Measurements from ENCODE around the gene HEG1. TPM values are rescaled to one million over a fixed set of nuclear protein-coding genes. Genes with fewer than 3 reads are reported as not detected.
A peak's percentile ranks its signal among the peaks of the same experiment; 100 is the strongest.

Gene HEG1
- total RNA-seq, 1 donor from 2014 or later = 153 TPM

GRCh38 chr3:124986192-124987143 is 69.3 kb downstream of the HEG1 start:
- peaks cover 0 to 5% of the 10 kb centered on the region in 2 donors for H3K4me1 ChIP-seq
- TF ChIP-seq, protein P1, sequence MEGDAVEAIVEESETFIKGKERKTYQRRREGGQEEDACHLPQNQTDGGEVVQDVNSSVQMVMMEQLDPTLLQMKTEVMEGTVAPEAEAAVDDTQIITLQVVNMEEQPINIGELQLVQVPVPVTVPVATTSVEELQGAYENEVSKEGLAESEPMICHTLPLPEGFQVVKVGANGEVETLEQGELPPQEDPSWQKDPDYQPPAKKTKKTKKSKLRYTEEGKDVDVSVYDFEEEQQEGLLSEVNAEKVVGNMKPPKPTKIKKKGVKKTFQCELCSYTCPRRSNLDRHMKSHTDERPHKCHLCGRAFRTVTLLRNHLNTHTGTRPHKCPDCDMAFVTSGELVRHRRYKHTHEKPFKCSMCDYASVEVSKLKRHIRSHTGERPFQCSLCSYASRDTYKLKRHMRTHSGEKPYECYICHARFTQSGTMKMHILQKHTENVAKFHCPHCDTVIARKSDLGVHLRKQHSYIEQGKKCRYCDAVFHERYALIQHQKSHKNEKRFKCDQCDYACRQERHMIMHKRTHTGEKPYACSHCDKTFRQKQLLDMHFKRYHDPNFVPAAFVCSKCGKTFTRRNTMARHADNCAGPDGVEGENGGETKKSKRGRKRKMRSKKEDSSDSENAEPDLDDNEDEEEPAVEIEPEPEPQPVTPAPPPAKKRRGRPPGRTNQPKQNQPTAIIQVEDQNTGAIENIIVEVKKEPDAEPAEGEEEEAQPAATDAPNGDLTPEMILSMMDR (IDR thresholded peaks at IDR 0.05) = peak in 1 of 3 experiments; percentile 33
- H3K36me3 ChIP-seq = peaks cover 30 to 57% of the 10 kb centered on the region in 2 donors
- H3K4me3 ChIP-seq = no peak overlapping the region
- H3K27ac ChIP-seq = peak overlapping the region; percentile 19 to 55
- intact Hi-C loops (cut with DNase I) = no loop called here
- no peak for DNase-seq (ENCODE audit: low spot score in 2 of 2)
- no peaks in the 10 kb centered on the region for H3K9me3 ChIP-seq
- H3K27me3 ChIP-seq = no peaks in the 10 kb centered on the region

GRCh38 chr3:124985349-124985748 is 70.4 kb downstream of the HEG1 start:
- intact Hi-C loops (cut with DNase I) = no loop called here
- no peak for DNase-seq (ENCODE audit: low spot score in 2 of 2)

DNA sequence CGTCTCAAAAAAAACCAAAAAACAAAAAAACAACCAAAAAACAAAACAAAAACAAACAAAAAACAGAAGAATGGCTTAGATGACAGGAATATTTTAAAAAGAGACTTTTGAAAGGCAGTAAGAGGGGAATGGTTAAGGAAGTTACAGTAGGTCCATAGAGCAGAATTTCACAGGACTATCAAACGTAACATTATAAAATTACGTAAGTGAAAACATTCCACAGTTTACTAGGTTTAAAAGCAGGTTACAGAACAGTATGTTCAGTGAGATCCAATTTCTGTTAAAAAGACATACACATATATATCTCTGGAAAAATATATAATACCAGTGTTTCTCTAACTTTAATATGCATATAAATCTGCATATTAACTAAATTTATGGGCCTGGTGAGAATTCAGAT is 71.0 kb downstream of the HEG1 start:
- H3K36me3 ChIP-seq = peaks cover 20 to 51% of the 10 kb centered on the region in 2 donors
- TF ChIP-seq, protein P1 (IDR thresholded peaks at IDR 0.05) = no peak
- intact Hi-C loops (cut with DNase I) = no loop called here
- DNase-seq (ENCODE audit: low spot score in 2 of 2) = no peak
- H3K27me3 ChIP-seq = no peaks in the 10 kb centered on the region
- peaks cover 0 to 5% of the 10 kb centered on the region in 2 donors for H3K4me1 ChIP-seq
- peak overlapping the region in 1 of 2 donors; percentile 19 for H3K27ac ChIP-seq
- H3K4me3 ChIP-seq = no peak overlapping the region
- no peaks in the 10 kb centered on the region for H3K9me3 ChIP-seq

More at GRCh38 chr3:124985349-124985748, 70.4 kb downstream of the HEG1 start:
- Histone ChIP-seq H3K36me3 (peaks cover 25 to 51% of the 10 kb centered on the region in 2 donors), H3K4me3 (no peak overlapping the region), H3K27me3 (no peaks in the 10 kb centered on the region), H3K9me3 (no peaks in the 10 kb centered on the region), H3K27ac (peak overlapping the region; percentile 19 to 55), H3K4me1 (peaks cover 0 to 5% of the 10 kb centered on the region in 2 donors)
- TF ChIP-seq, protein P1 (IDR thresholded peaks at IDR 0.05) = no peak

DNA sequence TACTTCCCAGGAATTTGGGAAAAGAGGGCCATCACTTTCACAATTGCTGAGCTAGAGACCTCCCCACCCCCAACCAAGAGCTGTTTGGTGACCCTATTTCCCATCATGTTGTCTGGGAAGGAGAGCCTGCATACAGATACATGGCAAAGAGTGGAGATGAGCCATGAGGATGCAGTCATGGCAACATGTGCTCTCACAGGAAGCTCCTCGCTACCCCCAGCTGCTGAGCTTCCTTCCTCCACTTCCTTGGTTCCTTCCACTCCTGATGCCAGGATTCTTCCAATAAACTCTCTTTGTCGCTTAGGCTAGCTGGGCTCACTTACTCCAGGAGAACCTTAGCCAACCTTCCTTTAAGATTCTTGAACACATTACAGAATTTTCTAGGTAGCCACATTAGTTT is 72.9 kb downstream of the HEG1 start:
- TF ChIP-seq, protein P1 (IDR thresholded peaks at IDR 0.05) = no peak
- no peak overlapping the region for H3K4me3 ChIP-seq
- H3K27me3 ChIP-seq = no peaks in the 10 kb centered on the region
- intact Hi-C loops (cut with DNase I) = no loop called here
- DNase-seq (ENCODE audit: low spot score in 2 of 2) = no peak
- peaks cover 0 to 5% of the 10 kb centered on the region in 2 donors for H3K4me1 ChIP-seq
- no peaks in the 10 kb centered on the region for H3K9me3 ChIP-seq
- no peak overlapping the region for H3K27ac ChIP-seq
- peaks cover 15 to 43% of the 10 kb centered on the region in 2 donors for H3K36me3 ChIP-seq

- intact Hi-C loops (cut with DNase I) = no loop called here
- peaks cover 0 to 5% of the 10 kb centered on the region in 2 donors for H3K4me1 ChIP-seq
- H3K27ac ChIP-seq = no peak overlapping the region
- no peak overlapping the region for H3K4me3 ChIP-seq
- no peaks in the 10 kb centered on the region for H3K9me3 ChIP-seq
- TF ChIP-seq, protein P1 (IDR thresholded peaks at IDR 0.05) = no peak
- H3K27me3 ChIP-seq = no peaks in the 10 kb centered on the region
- H3K36me3 ChIP-seq = peaks cover 27 to 51% of the 10 kb centered on the region in 2 donors
- DNase-seq (ENCODE audit: low spot score in 2 of 2) = no peak
Measured at GRCh38 chr3:124981472-124981871, 74.3 kb downstream of the HEG1 start.

Data from ascending aorta (tissue), 2 donors.